Measurements from ENCODE around the gene ADAM10. TPM values are rescaled to one million over a fixed set of nuclear protein-coding genes. Genes with fewer than 3 reads are reported as not detected.

Gene ADAM10
- total RNA-seq, 1 experiment from 2014 or later, result 170 TPM

DNA sequence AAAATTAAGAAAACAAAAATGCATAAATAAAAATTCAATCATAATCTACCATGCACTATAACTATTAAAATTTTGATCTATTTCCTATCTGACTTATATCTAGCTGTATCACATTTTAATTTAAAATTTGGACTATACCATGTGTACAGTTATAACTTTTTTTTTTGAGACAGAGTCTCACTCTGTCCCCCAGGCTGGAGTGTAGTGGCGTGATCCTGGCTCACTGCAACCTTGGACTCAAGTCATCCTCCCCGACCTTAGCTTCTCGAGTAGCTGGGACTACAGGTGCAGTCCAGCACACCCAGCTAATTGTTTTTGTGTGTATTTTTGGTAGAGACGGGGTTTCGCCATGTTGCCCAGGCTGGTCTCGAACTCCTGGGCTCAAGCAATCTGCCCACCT is 119.9 kb downstream of the ADAM10 start:
- Histone ChIP-seq H3K9me3 (no peaks in the 10 kb centered on the region), H3K36me3 (ENCODE audit: control insufficient read depth, insufficient read depth, low read length) (no peaks in the 10 kb centered on the region; the same call in 1 of the 2 replicates), H3K4me3 (ENCODE audit: low read depth, low read length) (no peak overlapping the region), H3K4me1 (no peaks in the 10 kb centered on the region), H3K27me3 (replicated peaks; ENCODE audit: control insufficient read depth, insufficient read depth, low read length) (no peaks in the 10 kb centered on the region)
- DNase-seq, result no peak
- TF ChIP-seq, protein P1, sequence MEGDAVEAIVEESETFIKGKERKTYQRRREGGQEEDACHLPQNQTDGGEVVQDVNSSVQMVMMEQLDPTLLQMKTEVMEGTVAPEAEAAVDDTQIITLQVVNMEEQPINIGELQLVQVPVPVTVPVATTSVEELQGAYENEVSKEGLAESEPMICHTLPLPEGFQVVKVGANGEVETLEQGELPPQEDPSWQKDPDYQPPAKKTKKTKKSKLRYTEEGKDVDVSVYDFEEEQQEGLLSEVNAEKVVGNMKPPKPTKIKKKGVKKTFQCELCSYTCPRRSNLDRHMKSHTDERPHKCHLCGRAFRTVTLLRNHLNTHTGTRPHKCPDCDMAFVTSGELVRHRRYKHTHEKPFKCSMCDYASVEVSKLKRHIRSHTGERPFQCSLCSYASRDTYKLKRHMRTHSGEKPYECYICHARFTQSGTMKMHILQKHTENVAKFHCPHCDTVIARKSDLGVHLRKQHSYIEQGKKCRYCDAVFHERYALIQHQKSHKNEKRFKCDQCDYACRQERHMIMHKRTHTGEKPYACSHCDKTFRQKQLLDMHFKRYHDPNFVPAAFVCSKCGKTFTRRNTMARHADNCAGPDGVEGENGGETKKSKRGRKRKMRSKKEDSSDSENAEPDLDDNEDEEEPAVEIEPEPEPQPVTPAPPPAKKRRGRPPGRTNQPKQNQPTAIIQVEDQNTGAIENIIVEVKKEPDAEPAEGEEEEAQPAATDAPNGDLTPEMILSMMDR (IDR thresholded peaks at IDR 0.05; ENCODE audit: insufficient read depth in 1 of 2, low read depth in 1 of 2, low read length in 1 of 2, severe bottlenecking in 1 of 2, unreplicated experiment in 1 of 2), result no peak
- Mint-ChIP-seq H3K4me3 (ENCODE audit: unreplicated experiment) (no peak overlapping the region), H3K4me1 (ENCODE audit: low read depth, unreplicated experiment) (no peaks in the 10 kb centered on the region), H3K36me3 (ENCODE audit: insufficient read depth, unreplicated experiment) (peaks cover 14% of the 10 kb centered on the region), H3K27ac (ENCODE audit: unreplicated experiment) (no peak overlapping the region), H3K27me3 (ENCODE audit: insufficient read depth, unreplicated experiment) (no peaks in the 10 kb centered on the region), H3K9me3 (ENCODE audit: unreplicated experiment) (no peaks in the 10 kb centered on the region)
- CTCF ChIA-PET, result interaction anchor here (0.6 kb wide), 1 partner anchor 25 kb away, joined by 3 read pairs; no protein-coding TSS in a partner anchor
- intact Hi-C loops (cut with micrococcal nuclease; ENCODE audit: unreplicated experiment), result no loop called here
- BruUV-seq (replicated peaks), result no TSS peak
- POLR2A ChIA-PET, result no interaction called here

GRCh38 chr15:58628206-58628947 is 121.1 kb downstream of the ADAM10 start:
- H3K4me1 ChIP-seq, result no peaks in the 10 kb centered on the region
- H3K27me3 ChIP-seq (replicated peaks; ENCODE audit: control insufficient read depth, insufficient read depth, low read length), result no peaks in the 10 kb centered on the region
- no peak for DNase-seq
- TF ChIP-seq, protein P1 (IDR thresholded peaks at IDR 0.05; ENCODE audit: insufficient read depth in 1 of 2, low read depth in 1 of 2, low read length in 1 of 2, severe bottlenecking in 1 of 2, unreplicated experiment in 1 of 2), result no peak
- intact Hi-C loops (cut with micrococcal nuclease; ENCODE audit: unreplicated experiment), result no loop called here
- ChIA-PET POLR2A (no interaction called here), CTCF (no interaction called here)
- H3K36me3 ChIP-seq (ENCODE audit: control insufficient read depth, insufficient read depth, low read length), result no peaks in the 10 kb centered on the region; the same call in 1 of the 2 replicates
- Mint-ChIP-seq H3K4me1 (ENCODE audit: low read depth, unreplicated experiment) (no peaks in the 10 kb centered on the region), H3K27ac (ENCODE audit: unreplicated experiment) (no peak overlapping the region), H3K27me3 (ENCODE audit: insufficient read depth, unreplicated experiment) (no peaks in the 10 kb centered on the region), H3K9me3 (ENCODE audit: unreplicated experiment) (no peaks in the 10 kb centered on the region), H3K36me3 (ENCODE audit: insufficient read depth, unreplicated experiment) (peaks cover 19% of the 10 kb centered on the region), H3K4me3 (ENCODE audit: unreplicated experiment) (no peak overlapping the region)
- no peaks in the 10 kb centered on the region for H3K9me3 ChIP-seq
- H3K4me3 ChIP-seq (ENCODE audit: low read depth, low read length), result no peak overlapping the region
- BruUV-seq (replicated peaks), result no TSS peak

- TF ChIP-seq, protein P1 (IDR thresholded peaks at IDR 0.05; ENCODE audit: insufficient read depth in 1 of 2, low read depth in 1 of 2, low read length in 1 of 2, severe bottlenecking in 1 of 2, unreplicated experiment in 1 of 2), result no peak
- POLR2A ChIA-PET, result no interaction called here
- CTCF ChIA-PET, result no interaction called here
- no peaks in the 10 kb centered on the region for H3K27me3 Mint-ChIP-seq (ENCODE audit: insufficient read depth, unreplicated experiment)
- no peaks in the 10 kb centered on the region; the same call in 1 of the 2 replicates for H3K36me3 ChIP-seq (ENCODE audit: control insufficient read depth, insufficient read depth, low read length)
- H3K4me3 ChIP-seq (ENCODE audit: low read depth, low read length), result no peak overlapping the region
- no TSS peak for BruUV-seq (replicated peaks)
- no peak for DNase-seq
- peaks cover 20% of the 10 kb centered on the region for H3K36me3 Mint-ChIP-seq (ENCODE audit: insufficient read depth, unreplicated experiment)
- no peak overlapping the region for H3K27ac Mint-ChIP-seq (ENCODE audit: unreplicated experiment)
- H3K27me3 ChIP-seq (replicated peaks; ENCODE audit: control insufficient read depth, insufficient read depth, low read length), result no peaks in the 10 kb centered on the region
- H3K4me1 Mint-ChIP-seq (ENCODE audit: low read depth, unreplicated experiment), result no peaks in the 10 kb centered on the region
- H3K4me1 ChIP-seq, result no peaks in the 10 kb centered on the region
- intact Hi-C loops (cut with micrococcal nuclease; ENCODE audit: unreplicated experiment), result no loop called here
- H3K9me3 Mint-ChIP-seq (ENCODE audit: unreplicated experiment), result no peaks in the 10 kb centered on the region
- H3K9me3 ChIP-seq, result no peaks in the 10 kb centered on the region
- H3K4me3 Mint-ChIP-seq (ENCODE audit: unreplicated experiment), result no peak overlapping the region
These were observed 121.8 kb downstream of the ADAM10 start for GRCh38 chr15:58627701-58628100.
